Kidney (tissue), 14 donors: ENCODE results near the gene ATP5MC2. TPM values are rescaled to one million over a fixed set of nuclear protein-coding genes. Genes with fewer than 3 reads are reported as not detected.

Source experiments
- DNase-seq, 5 donors: peaks; one replicate each; pipeline ENCODE4 v3.0.0-alpha.2; 2013 to 2020
- FAIRE-seq: peaks from 2 replicates; lab custom pipeline; 2012; peaks lifted over from hg19 to GRCh38; lab: Jason Lieb, UNC
- H3K27ac ChIP-seq, 2 donors: one replicate each; pipeline ENCODE4 v1.7.0; 2013; ENCODE audit warnings: low read depth in 2 of 2, low read length in 2 of 2, inconsistent platforms in 1 of 2
- H3K27me3 ChIP-seq: one replicate; pipeline ENCODE4 v1.7.1; 2013; ENCODE audit warnings: low read length, inconsistent platforms; ENCODE audit not compliant: control insufficient read depth, insufficient read depth
- H3K36me3 ChIP-seq, 3 donors: one replicate each; pipeline versions ENCODE4 v1.7.0 to v1.7.1; 2013; ENCODE audit warnings: low read length in 3 of 3, control low read depth in 1 of 3, inconsistent platforms in 1 of 3; ENCODE audit not compliant: insufficient read depth in 3 of 3, control insufficient read depth in 2 of 3
- H3K4me1 ChIP-seq, 3 donors: one replicate each; pipeline versions ENCODE4 v1.7.0 to v1.7.1; 2013; ENCODE audit warnings: low read length in 3 of 3, inconsistent platforms in 1 of 3, low read depth in 1 of 3; ENCODE audit not compliant: control insufficient read depth in 2 of 3, insufficient read depth in 2 of 3
- H3K4me3 ChIP-seq, 3 donors: one replicate each; pipeline versions ENCODE4 v1.7.0 to v1.8.1; 2013; ENCODE audit warnings: low read length in 3 of 3, control low read depth in 1 of 3, inconsistent platforms in 1 of 3
- H3K9ac ChIP-seq, 3 donors: one replicate each; pipeline versions ENCODE4 v1.7.0 to v1.7.1; 2013; ENCODE audit warnings: low read length in 3 of 3, control low read depth in 1 of 3, inconsistent platforms in 1 of 3
- H3K9me3 ChIP-seq, 3 donors: one replicate each; pipeline versions ENCODE4 v1.7.0 to v1.7.1; 2013; ENCODE audit warnings: low read length in 3 of 3, control low read depth in 1 of 3, inconsistent platforms in 1 of 3; ENCODE audit not compliant: control insufficient read depth in 2 of 3, insufficient read depth in 1 of 3
- CTCF ChIP-seq: IDR thresholded peaks from 3 replicates; pipeline ENCODE4 v1.5.1; 2012; ENCODE audit warnings: mild to moderate bottlenecking, moderate library complexity, borderline replicate concordance; ENCODE audit not compliant: insufficient read depth; ENCODE audit errors: extremely low read depth
- intact Hi-C: fragments of 100-400 bp; cut with DNase I; formaldehyde crosslinking; loops from one replicate; pipeline ENCODE4 v1.11.1; 2022
- polyA plus RNA-seq: library from polyadenylated mRNA; stranded (reverse); fragments of 350-450 nt; fragmentation: Illumina TruSeq; extraction: RNeasy Lipid Tissue Mini Kit (QIAGEN cat#74804); gene quantifications from one replicate; pipeline ENCODE4 v1.2.3, GENCODE V29; 2014; ENCODE audit warnings: low read depth, low replicate concordance; ENCODE audit not compliant: insufficient read depth
- total RNA-seq: library from RNA; stranded (reverse); fragmentation: NEBNext Ultra II Directional; extraction: Animal tissue kit (Norgen Biotek cat#: 25700); gene quantifications from one replicate; pipeline ENCODE4 v1.2.1, GENCODE V29; 2021
- donor health status: control.
- donor health status: control.
- donor health status: control.
- donor health status: control.
- donor health status: control.
- donor health status: DM: yes; HTN: yes; CAD: no.
- donor health status: Normal renal cell carcinoma (clear cell type).

ATP5MC2 gene
- total and polyA plus RNA-seq, 2 donors from 2014 or later = 271 to 939 TPM

- Histone ChIP-seq H3K27ac (no peak overlapping the region), H3K9ac (no peak overlapping the region), H3K36me3 (peaks cover 2 to 19% (median 18%) of the 10 kb centered on the region in 3 donors), H3K9me3 (no peaks in the 10 kb centered on the region), H3K4me1 (no peaks in the 10 kb centered on the region), H3K4me3 (no peak overlapping the region), H3K27me3 (peaks cover 5% of the 10 kb centered on the region)
- no peak for TF ChIP-seq CTCF
- intact Hi-C loops = no loop called here
- no peak for DNase-seq
- FAIRE-seq = no peak
Observed at GRCh38 chr12:53709671-53710070, 33.8 kb upstream of the ATP5MC2 start.

DNA sequence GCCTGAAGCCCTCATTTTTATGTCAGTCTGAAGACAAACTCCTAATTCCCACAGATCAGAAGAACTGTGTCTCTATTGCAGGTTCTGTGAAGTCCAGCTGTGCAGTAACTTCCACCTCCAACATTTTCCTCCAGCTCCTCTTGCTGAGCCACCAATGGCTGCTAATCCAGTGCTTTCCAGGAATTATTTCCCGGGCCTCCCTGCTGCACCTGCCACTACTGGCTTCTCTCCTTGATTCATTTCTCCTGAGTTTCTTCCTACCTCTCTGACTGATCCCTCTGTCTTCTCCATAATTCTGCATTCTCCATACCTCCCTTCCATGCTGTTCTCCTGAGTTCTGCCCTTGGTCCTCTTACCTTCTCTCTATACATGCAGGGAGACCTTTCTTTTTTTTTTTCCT is 30.2 kb upstream of the ATP5MC2 start:
- no peaks in the 10 kb centered on the region for H3K4me1 ChIP-seq
- intact Hi-C loops = no loop called here
- no peak overlapping the region for H3K27ac ChIP-seq
- no peak overlapping the region for H3K4me3 ChIP-seq
- DNase-seq = no peak
- no peak for FAIRE-seq
- no peaks in the 10 kb centered on the region for H3K36me3 ChIP-seq
- TF ChIP-seq CTCF = no peak
- H3K9ac ChIP-seq = no peak overlapping the region
- H3K9me3 ChIP-seq = no peaks in the 10 kb centered on the region
- H3K27me3 ChIP-seq = peaks cover 8% of the 10 kb centered on the region

DNA sequence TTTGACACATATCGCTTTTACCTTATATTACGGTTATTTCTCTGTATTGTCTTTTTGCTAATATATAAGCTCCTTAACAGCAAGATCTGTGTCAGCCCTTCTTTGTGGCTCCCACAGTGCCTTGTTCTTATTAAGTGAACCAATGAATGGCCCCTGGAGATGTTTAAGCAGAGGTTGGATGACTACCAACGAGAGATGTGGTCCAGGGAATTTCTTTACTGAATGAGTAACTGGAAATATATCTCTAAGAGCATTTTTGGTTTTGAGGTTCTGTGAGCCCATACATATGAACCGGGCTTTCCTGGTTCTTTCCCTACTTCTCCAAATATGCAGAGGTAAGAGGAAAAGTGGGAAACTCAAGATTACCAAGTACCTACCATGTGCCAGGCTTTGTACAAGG is 27.9 kb upstream of the ATP5MC2 start:
- H3K4me3 ChIP-seq = no peak overlapping the region
- TF ChIP-seq CTCF = no peak
- H3K4me1 ChIP-seq = no peaks in the 10 kb centered on the region
- intact Hi-C loops = loop anchor here (5.0 kb wide), 1 partner anchor 44 kb away; no protein-coding TSS in a partner anchor
- no peak overlapping the region for H3K27ac ChIP-seq
- H3K9me3 ChIP-seq = no peaks in the 10 kb centered on the region
- no peak for FAIRE-seq
- peaks cover 15% of the 10 kb centered on the region for H3K27me3 ChIP-seq
- no peak overlapping the region for H3K9ac ChIP-seq
- no peaks in the 10 kb centered on the region for H3K36me3 ChIP-seq
- no peak for DNase-seq

DNA sequence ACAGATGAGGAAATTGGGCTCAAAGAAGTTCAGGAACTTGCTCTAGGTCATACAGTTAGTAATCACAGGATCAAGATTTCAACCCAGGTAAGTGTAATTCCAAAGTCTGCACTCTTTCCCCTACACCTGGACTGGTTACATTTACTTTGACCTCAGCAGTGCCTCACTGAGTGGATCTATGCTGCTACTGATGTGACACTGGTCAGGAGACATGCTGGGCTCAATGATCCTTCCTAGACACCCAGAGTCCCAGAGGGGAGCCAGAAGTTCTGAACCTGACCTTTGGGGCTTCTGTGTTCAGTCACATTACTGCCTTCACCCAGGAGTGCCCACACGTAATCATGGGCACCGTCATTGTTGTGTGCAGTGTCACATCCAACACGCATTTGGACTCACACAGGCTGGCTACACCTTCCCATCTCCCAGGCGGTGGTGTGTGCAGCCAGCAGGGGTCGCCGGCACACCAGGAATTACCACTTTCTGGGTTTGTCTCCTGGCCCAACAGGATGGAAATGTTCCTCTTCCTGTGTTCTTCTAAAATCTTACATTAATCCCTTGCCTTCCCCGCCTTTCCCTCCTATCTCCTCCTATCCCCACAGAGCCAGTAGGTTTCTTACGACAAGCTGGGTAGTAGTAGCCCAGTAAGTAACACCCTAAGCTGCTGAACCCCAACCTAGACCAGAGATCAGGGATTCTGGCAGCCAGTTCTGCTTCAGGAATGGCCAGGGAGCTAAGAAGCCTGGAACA is 25.8 kb upstream of the ATP5MC2 start:
- DNase-seq (peak; percentile 76 to 90 (median 87)), FAIRE-seq (no peak)
- peaks cover 20% of the 10 kb centered on the region for H3K27me3 ChIP-seq
- H3K4me3 ChIP-seq = no peak overlapping the region
- H3K9me3 ChIP-seq = no peaks in the 10 kb centered on the region
- no peaks in the 10 kb centered on the region for H3K36me3 ChIP-seq
- peak; percentile 97 for TF ChIP-seq CTCF
- intact Hi-C loops = loop anchor here (5.0 kb wide), 1 partner anchor 46 kb away; no protein-coding TSS in a partner anchor
- H3K27ac ChIP-seq = no peak overlapping the region
- peaks cover 0 to under 1% (median 0%) of the 10 kb centered on the region in 3 donors for H3K4me1 ChIP-seq
- H3K9ac ChIP-seq = no peak overlapping the region
